ENCODE results near the gene INPP4B. TPM values are rescaled to one million over a fixed set of nuclear protein-coding genes. Genes with fewer than 3 reads are reported as not detected.

The INPP4B gene
- total RNA-seq, result 84.9 TPM

GRCh38 chr4:142846108-142846728 is at the start of gene INPP4B:
INPP4B (minus strand) TSS chr4:142846301.
- peak; percentile 46 for DNase-seq (ENCODE audit: low spot score)

DNA sequence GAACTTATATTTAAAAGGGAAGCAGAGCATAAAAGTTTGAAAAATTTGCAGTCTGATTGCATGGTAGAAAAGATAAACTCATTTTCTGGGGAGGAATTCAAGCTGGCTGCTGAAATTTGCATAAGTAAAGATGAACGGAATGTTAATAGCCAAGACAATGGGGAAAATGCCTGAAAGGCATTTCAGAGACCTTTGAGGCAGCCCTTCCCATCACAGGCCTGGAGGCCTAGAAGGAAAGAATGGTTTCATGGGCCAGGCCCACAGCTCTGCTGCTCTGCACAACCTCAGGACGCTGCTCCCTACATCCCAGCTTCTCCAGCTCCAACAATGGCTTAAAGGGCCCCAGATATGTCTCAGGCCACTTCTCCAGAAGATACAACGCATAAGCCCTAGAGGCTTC is 46.9 kb upstream of the INPP4B start:
- no peak for DNase-seq (ENCODE audit: low spot score)

DNA sequence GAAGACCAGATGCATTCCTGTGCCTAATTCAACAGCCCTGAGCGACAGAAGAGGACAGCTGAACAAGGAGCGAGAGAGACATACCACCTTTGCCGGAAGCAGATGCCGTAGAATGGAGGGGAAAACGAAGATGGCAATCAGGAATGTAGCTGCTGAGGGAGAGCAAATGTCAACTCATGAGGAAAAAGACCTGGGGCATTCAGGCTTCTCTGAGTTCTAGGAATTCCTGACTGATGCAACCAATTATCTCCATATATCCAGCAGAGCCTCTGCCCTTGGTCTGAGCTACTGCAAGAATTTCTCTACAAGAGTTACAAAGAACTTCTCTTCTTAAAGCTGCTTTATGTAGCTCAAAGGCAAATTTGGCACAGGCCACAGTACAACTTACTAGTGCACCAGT is 40.5 kb upstream of the INPP4B start:
- no peak for DNase-seq (ENCODE audit: low spot score)

- DNase-seq (ENCODE audit: low spot score), result no peak
These were observed 37.1 kb upstream of the INPP4B start for GRCh38 chr4:142883040-142883832.

- no peak for DNase-seq (ENCODE audit: low spot score)
These were observed 36.1 kb upstream of the INPP4B start for GRCh38 chr4:142882159-142882558.

DNA sequence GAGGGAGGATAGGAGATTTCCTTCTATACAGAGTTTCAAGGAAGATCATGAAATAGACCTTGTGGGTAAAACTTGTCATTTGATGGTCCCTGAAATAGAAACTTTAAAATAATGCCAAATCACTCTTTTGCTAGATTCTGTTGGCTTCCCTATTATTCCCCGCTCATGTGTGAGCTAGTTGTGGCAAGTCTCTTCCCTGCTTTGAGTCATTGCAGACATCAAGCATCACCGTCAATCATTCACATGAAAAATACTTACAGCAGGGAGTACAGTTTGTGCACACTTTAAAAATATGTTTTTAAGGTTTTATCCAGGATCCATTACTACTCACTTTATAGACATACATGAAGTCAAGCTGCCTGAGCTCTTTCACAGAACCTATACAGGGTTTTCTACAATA is 35.2 kb upstream of the INPP4B start:
- no peak for DNase-seq (ENCODE audit: low spot score)

DNA sequence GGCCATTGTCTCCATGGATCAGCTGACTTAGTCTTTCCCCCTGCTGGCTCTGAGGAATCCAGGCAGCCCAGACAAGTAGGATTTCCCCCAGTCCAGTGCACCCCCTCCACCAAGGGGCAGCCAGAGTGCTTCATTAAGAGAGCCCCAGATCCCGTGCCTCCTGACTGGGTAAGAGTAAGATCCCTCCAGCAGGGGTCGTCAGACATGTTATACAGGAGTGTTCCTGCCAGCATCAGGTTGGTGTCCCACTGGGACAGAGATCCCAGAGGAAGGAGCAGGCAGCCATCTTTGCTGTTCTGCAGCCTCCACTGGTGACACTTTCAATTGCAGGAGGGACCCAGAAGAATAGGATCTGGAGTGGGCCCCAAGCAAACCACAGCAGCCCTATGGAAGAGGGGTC is 29.0 kb upstream of the INPP4B start:
- no peak for DNase-seq (ENCODE audit: low spot score)

DNA sequence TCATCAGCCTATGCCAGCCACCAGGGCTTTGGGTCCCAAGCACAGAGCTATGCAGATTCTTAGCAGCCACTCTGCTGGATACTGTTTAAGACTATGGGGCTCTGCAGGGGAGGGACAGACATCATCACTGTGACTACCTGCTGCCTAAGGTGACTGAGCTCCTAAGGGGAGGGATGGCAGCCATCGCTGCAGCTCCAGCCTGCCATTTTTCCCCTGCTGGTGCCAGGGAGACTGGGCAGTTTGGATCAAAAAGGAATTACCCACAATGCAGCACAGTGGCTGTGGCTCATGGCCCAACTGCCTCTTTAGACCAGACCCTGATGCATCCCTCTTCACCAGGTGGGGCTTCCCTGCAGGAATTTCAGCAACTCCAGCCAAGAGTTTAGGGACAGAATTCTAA is 28.6 kb upstream of the INPP4B start:
- no peak for DNase-seq (ENCODE audit: low spot score)

GRCh38 chr4:142866685-142867084 is 20.6 kb upstream of the INPP4B start:
- no peak for DNase-seq (ENCODE audit: low spot score)

DNA sequence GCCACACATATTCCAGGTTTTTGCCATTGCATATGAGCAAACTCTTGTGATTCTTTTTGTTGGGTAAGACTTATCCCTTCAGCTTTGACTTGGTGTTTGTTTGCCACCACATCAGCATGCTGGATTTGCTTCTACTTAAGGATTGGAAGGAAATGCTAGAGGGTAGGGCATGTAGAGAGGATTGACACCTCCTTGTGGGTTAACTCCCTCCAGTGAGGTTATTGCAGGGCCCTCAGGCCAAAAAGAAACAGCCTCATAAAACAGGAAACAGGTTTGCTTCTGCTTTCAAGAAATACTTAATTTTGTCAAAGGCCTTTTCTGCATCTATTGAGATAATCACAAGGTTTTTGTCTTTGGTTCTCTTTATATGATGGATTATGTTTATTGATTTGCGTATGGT is 15.2 kb upstream of the INPP4B start:
- DNase-seq (ENCODE audit: low spot score), result no peak

DNA sequence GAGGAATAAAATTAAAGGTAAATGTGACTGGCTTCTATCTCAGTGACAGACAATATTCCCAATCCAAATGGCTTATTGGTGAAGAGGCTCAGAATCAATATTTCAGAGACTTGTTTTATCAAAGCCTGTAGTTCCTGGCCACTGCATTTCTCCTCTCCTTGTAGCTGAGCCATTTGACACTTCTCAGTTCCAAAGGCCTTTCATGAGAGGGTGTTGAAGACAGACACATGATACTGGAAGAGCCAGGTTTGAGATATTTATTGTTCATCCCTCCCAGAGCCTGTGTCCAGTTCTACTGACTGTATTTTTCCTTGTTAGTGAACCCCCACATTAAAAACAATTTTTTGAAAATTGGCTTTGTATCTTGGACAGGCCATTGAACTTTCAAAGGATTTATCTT is 12.9 kb upstream of the INPP4B start:
- DNase-seq (ENCODE audit: low spot score), result no peak

DNA sequence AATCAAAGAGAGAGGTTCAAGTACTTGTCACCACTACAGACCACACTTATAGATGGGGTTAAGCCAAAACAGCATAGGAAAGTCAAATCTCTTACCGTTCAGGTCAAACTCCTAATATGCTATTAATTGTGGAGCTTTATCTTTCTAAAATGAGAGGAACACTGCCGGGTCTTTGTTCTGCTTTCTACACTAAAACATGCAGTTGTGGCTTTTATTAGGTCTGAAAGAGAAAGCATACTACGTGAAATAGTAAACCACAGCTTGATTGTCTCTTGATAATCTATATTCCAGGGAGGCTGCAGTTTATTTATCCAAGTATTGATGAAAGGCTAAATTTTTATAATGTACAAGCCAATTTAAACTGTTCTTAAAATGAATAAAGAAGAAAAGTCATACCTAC is 12.3 kb upstream of the INPP4B start:
- DNase-seq (ENCODE audit: low spot score), result no peak

GRCh38 chr4:142856576-142856975 is 10.5 kb upstream of the INPP4B start:
- no peak for DNase-seq (ENCODE audit: low spot score)

DNA sequence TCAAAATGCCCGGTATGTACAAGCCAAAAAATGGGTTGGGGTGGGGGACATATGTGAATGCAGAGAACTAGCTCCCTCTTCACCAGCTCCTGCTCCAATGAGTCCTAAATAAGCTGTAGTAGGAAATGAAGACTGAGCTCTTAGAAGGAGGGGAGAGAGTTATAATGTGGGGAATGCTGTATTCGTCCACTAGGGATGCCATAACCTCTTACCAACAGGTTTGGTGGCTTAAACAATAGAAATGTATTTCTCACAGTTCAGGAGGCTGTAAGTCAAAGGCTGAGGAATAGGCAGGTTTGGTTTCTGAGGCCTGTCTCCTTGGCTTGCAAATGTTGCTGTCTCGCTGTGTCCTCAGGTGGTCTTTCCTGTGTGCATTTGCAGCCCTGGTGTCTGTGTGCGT is 4.4 kb upstream of the INPP4B start:
- no peak for DNase-seq (ENCODE audit: low spot score)

DNA sequence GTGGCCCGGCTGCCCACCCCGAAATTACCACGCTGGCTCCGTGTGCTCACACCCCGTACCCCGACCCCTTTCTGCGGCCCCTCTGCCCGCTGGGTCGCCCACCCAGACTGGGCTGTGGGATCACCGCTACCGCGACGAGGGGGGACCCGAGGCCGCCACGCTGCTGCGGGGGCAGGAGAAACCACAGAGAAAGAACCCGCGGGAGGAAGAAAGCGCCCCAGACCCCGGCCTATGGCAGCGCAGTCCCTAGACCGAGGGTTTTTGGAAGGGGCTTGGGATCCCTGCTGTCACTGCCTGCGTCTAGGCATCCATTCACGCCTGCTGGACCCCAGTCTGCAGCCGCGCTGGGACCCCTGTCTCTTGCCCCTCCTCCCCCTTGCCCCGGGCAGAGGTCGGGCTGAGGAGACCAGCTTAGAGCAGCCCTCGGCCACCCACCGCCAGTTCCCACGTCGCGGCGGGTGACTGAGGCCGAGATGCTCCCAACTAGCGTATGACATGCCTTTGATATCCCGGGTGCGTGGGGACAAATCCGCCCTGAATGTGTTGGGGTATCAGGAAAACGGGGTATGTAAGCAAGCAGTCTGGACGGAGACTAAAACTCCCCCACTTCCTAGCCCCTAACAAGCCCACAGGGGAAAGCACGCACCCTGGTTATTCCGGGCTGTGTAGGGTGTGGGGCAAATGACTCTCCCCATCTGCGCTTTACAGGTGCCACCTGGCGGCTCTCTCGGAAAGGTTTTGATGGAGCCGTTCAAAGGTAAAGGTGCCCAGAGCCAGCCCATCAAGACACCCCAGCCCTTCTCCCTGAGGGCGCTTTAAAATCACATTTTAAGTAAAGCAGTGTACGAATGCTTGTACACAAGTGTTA is 862 bp upstream of the INPP4B start:
- DNase-seq (ENCODE audit: low spot score), result peak; percentile 56

GRCh38 chr4:142845293-142846107 is 601 bp downstream of the INPP4B start:
- no peak for DNase-seq (ENCODE audit: low spot score)

GRCh38 chr4:142844782-142845181 is 1.3 kb downstream of the INPP4B start:
- no peak for DNase-seq (ENCODE audit: low spot score)

- DNase-seq (ENCODE audit: low spot score), result no peak
These were observed 5.5 kb downstream of the INPP4B start for GRCh38 chr4:142840516-142841123.

DNA sequence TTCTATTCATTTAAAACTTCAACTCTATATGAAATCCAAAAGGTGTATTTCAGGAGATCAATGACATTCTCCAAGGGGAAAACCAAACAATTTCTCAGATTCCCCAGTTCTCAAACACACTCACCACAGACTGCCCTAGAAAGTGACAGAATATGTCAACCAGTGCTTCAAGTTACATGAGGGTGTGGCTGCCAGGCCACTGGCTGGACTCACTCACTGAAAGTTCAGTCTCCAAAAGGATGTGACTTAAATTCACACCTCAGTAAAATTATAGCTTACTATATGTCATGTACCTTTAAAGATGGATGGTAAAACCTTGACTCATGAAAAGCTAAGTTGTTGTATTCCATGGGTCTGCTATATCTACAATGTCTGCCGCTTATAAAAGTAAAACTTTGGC is 7.3 kb downstream of the INPP4B start:
- DNase-seq (ENCODE audit: low spot score), result no peak

DNA sequence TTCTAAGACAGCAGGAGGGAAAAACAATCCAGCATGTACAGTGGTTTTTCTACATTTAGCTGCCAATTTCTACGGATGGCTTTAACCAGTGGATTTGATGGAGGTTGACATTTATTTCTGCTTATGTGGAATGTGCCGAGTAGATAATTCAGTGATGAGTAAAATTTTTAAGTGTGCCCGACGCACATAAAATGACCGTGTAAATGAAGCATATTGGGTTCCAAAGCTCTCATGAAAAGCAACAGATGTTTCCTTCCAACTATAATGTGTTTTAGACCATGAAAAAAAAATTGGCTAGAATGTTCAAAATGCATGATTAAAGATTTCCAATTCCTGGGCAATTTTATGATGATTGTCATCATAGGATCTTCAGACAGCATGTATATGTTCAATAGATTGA is 14.1 kb downstream of the INPP4B start:
- DNase-seq (ENCODE audit: low spot score), result no peak

- no peak for DNase-seq (ENCODE audit: low spot score)
These were observed 19.4 kb downstream of the INPP4B start for GRCh38 chr4:142826503-142827241.
